Osteocyte (in vitro differentiated cells): ENCODE data around the gene SPATA2. TPM values are rescaled to one million over a fixed set of nuclear protein-coding genes. Genes with fewer than 3 reads are reported as not detected.
"Not testable (repeated sequence)": the region's sequence is repeated elsewhere in the genome, so short reads cannot be mapped to it uniquely, and the experiment has no call there.

Experiments used
- DNase-seq: peaks from one replicate; pipeline ENCODE4 v3.0.0; 2021; ENCODE audit warnings: mixed read lengths; ENCODE audit not compliant: unreplicated experiment; ENCODE audit errors: extremely low spot score
- H3K27ac Mint-ChIP-seq: one replicate; pipeline ENCODE4 v1.8.0; 2021; ENCODE audit warnings: mild to moderate bottlenecking, mixed read lengths; ENCODE audit not compliant: unreplicated experiment
- H3K27me3 Mint-ChIP-seq: one replicate; pipeline ENCODE4 v1.8.0; 2021; ENCODE audit warnings: mixed read lengths; ENCODE audit not compliant: unreplicated experiment
- H3K36me3 Mint-ChIP-seq: one replicate; pipeline ENCODE4 v1.8.0; 2021; ENCODE audit warnings: mixed read lengths; ENCODE audit not compliant: unreplicated experiment
- H3K4me1 Mint-ChIP-seq: one replicate; pipeline ENCODE4 v1.8.0; 2021; ENCODE audit warnings: mixed read lengths; ENCODE audit not compliant: unreplicated experiment
- H3K4me3 Mint-ChIP-seq: one replicate; pipeline ENCODE4 v1.8.0; 2021; ENCODE audit warnings: mild to moderate bottlenecking, moderate library complexity, mixed read lengths; ENCODE audit not compliant: unreplicated experiment
- H3K9me3 Mint-ChIP-seq: one replicate; pipeline ENCODE4 v1.8.0; 2021; ENCODE audit warnings: mixed read lengths; ENCODE audit not compliant: unreplicated experiment
- long read RNA-seq: library from polyadenylated mRNA; unstranded; transcript quantifications from one replicate; pipeline ENCODE4 v2.0.0, GENCODE V29; 2021
- total RNA-seq: library from RNA; stranded (reverse); gene quantifications from 2 replicates; pipeline ENCODE4 v1.2.1, GENCODE V29; 2021
- TF ChIP-seq, protein P1 (sequence below): fragments of 200-600 bp; sonication (generic); IDR thresholded peaks from 2 replicates; pipeline ENCODE4 v1.5.0; 2021; ENCODE audit warnings: antibody characterized with exemption, mild to moderate bottlenecking, moderate library complexity

Gene SPATA2, protein sequence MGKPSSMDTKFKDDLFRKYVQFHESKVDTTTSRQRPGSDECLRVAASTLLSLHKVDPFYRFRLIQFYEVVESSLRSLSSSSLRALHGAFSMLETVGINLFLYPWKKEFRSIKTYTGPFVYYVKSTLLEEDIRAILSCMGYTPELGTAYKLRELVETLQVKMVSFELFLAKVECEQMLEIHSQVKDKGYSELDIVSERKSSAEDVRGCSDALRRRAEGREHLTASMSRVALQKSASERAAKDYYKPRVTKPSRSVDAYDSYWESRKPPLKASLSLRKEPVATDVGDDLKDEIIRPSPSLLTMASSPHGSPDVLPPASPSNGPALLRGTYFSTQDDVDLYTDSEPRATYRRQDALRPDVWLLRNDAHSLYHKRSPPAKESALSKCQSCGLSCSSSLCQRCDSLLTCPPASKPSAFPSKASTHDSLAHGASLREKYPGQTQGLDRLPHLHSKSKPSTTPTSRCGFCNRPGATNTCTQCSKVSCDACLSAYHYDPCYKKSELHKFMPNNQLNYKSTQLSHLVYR
- 6.6 and 7.1 TPM in 2 replicates for total RNA-seq
- long read RNA-seq: 0 reads

DNA sequence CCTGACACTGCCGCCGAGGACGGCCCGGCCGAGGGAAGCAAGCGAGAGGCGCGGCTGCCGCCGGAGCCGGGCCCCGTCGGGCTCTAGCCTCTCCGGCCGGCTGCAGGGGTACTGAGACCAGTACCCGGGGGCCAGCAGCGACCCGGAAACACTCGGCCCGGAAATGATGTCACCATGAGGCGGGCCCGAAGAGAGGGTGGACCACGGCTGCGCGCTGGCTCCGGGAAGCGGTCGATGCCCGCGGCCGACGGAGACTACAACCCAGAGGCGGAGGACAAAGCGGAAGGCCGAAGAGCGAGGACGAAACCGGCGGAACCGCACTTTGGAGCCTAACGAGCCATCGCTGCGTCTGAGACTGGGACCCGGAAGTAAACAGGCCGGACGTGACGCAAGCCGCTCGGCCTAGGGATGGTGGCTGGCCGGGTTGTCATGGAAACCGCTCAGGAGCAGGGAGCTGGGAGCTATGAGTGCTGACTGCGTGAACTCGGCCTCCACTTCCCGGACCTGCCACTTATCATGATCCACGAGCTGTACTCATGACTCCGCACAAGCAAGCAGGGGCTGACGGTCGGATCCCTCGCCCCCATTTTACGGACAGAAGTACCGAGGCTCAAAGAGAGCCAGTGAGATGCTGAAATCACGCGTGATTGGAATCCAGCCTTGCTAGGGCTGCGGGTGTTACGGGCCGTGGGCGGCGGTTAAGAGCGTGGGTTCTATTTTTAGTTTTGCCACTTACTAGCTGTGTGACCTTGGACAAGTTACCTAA is at the start of gene SPATA2:
TSS of gene SPATA2 (minus strand) at position 150 of the 766 bp plus-strand sequence. CDS start 7,039 bp downstream, outside the sequence.
- Mint-ChIP-seq H3K36me3 (no peaks in the 10 kb centered on the region), H3K27ac (peak within 1 kb of the TSS; percentile 100), H3K4me1 (peaks cover 31% of the 10 kb centered on the region), H3K27me3 (no peaks in the 10 kb centered on the region), H3K4me3 (peak within 1 kb of the TSS; percentile 98), H3K9me3 (no peaks in the 10 kb centered on the region)
- TF ChIP-seq, protein P1, sequence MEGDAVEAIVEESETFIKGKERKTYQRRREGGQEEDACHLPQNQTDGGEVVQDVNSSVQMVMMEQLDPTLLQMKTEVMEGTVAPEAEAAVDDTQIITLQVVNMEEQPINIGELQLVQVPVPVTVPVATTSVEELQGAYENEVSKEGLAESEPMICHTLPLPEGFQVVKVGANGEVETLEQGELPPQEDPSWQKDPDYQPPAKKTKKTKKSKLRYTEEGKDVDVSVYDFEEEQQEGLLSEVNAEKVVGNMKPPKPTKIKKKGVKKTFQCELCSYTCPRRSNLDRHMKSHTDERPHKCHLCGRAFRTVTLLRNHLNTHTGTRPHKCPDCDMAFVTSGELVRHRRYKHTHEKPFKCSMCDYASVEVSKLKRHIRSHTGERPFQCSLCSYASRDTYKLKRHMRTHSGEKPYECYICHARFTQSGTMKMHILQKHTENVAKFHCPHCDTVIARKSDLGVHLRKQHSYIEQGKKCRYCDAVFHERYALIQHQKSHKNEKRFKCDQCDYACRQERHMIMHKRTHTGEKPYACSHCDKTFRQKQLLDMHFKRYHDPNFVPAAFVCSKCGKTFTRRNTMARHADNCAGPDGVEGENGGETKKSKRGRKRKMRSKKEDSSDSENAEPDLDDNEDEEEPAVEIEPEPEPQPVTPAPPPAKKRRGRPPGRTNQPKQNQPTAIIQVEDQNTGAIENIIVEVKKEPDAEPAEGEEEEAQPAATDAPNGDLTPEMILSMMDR: no peak
- peak; percentile 97 for DNase-seq

DNA sequence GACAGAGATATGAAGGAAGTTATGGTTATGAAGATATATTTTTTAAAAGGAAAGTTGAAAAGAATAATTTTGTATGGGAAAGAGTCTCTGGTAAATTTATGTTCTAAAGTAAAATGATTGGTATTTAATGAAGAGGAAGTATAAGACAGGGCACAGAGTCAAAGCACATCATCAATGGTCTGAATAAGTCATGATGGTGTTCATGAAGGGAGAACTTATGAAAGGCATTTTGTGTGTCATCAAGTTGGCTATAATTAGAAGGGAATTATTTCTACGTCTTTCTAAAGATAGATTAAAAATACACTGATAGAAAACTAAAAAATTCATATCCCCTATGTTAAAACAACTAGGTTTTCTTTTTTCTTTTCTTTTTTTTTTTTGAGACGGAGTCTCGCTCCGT is 46.1 kb upstream of the SPATA2 start:
- no peak for DNase-seq
- Mint-ChIP-seq H3K9me3 (no peaks in the 10 kb centered on the region), H3K27me3 (no peaks in the 10 kb centered on the region), H3K27ac (no peak overlapping the region), H3K4me3 (no peak overlapping the region), H3K4me1 (no peaks in the 10 kb centered on the region), H3K36me3 (peaks cover 21% of the 10 kb centered on the region)
- TF ChIP-seq, protein P1: no peak

DNA sequence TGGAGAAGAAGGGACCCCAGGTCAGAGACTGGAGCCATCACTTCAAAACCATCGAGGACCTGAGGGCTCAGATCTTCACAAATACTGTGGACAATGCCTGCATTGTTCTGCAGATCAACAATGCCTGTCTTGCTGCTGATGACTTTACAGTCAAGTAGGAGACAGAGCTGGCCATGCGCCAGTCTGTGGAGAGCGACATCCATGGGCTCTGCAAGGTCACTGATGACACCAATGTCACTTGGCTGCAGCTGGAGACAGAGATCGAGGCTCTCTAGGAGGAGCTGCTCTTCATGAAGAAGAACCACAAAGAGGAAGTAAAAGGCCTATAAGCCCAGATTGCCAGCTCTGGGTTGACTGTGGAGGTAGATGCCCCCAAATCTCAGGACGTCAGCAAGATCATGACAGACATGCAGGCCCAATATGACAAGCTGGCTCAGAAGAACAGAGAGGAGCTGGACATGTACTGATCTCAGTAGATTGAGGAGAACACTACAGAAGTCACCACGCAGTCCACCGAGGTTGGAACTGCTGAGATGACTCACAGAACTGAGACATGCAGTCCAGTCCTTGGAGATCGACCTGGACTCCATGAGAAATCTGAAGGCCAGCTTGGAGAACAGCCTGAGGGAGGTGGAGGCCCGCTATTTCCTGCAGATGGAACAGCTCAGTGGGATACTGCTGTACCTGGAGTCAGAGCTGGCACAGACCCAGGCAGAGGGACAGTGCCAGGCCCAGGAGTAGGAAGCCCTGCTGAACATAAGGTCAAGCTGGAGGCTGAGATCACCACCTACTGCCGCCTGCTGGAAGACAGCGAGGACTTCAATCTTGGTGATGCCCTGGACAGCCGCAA is 42.0 kb upstream of the SPATA2 start:
- H3K4me3 Mint-ChIP-seq, H3K27ac Mint-ChIP-seq, DNase-seq, H3K27me3 Mint-ChIP-seq, H3K4me1 Mint-ChIP-seq, H3K9me3 Mint-ChIP-seq: not testable (repeated sequence)
- peaks cover 46% of the 10 kb centered on the region for H3K36me3 Mint-ChIP-seq

DNA sequence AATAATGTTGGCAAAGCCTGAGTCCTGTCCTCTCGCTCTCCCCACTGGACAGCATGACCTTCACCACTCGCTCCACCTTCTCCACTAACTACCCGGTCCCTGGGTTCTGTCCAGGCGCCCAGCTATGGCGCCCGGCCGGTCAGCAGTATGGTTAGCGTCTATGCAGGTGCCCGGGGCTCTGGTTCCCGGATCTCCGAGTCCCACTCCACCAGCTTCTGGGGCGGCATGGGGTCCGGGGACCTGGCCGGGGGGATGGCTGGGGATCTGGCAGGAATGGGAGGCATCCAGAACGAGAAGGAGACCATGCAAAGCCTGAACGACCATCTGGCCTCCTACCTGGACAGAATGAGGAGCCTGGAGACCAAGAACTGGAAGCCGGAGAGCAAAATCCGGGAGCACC is 41.4 kb upstream of the SPATA2 start:
- no peaks in the 10 kb centered on the region for H3K9me3 Mint-ChIP-seq
- H3K36me3 Mint-ChIP-seq: peaks cover 49% of the 10 kb centered on the region
- TF ChIP-seq, protein P1: no peak
- H3K27me3 Mint-ChIP-seq: no peaks in the 10 kb centered on the region
- no peak for DNase-seq
- no peaks in the 10 kb centered on the region for H3K4me1 Mint-ChIP-seq
- H3K4me3 Mint-ChIP-seq: no peak overlapping the region
- no peak overlapping the region for H3K27ac Mint-ChIP-seq

DNA sequence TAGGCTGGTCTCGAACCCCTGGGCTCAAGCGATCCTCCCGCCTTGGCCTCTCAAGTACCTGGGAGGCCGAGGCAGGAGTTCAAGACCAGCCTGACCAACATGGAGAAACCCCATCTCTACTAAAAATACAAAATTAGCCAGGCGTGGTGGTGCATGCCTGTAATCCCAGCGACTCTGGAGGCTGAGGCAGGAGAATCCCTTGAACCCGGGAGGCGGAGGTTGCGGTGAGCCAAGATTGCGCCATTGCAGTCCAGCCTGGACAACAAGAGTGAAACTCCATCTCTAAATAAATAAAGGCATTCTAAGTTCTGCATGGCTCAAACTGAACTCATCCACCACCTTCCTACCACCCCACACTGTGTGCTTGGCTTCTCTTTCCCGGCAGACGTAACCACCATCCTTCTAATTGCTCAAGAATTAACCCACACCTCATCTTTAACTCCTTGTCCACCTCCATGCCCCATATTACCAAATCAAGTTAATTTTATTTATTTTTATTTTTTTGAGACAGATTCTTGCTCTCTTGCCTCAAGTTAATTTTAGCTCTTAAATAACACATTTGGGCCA is 40.6 kb upstream of the SPATA2 start:
- H3K4me1 Mint-ChIP-seq, H3K4me3 Mint-ChIP-seq, DNase-seq, H3K27ac Mint-ChIP-seq, H3K9me3 Mint-ChIP-seq, H3K27me3 Mint-ChIP-seq: not testable (repeated sequence)
- peaks cover 53% of the 10 kb centered on the region for H3K36me3 Mint-ChIP-seq
